HG03025 (cell line): ENCODE results near the gene ANO8.
A peak's percentile ranks its signal among the peaks of the same experiment; 100 is the strongest.
"Not testable (repeated sequence)": the region's sequence is repeated elsewhere in the genome, so short reads cannot be mapped to it uniquely, and the experiment has no call there.

Experiments used
- ATAC-seq: cut with Tn5 transposase; IDR thresholded peaks from one replicate; pipeline ENCODE4 v1.9.1; 2021; ENCODE audit warnings: mild to moderate bottlenecking, moderate library complexity; ENCODE audit not compliant: unreplicated experiment, low FRiP score

ANO8 gene, protein sequence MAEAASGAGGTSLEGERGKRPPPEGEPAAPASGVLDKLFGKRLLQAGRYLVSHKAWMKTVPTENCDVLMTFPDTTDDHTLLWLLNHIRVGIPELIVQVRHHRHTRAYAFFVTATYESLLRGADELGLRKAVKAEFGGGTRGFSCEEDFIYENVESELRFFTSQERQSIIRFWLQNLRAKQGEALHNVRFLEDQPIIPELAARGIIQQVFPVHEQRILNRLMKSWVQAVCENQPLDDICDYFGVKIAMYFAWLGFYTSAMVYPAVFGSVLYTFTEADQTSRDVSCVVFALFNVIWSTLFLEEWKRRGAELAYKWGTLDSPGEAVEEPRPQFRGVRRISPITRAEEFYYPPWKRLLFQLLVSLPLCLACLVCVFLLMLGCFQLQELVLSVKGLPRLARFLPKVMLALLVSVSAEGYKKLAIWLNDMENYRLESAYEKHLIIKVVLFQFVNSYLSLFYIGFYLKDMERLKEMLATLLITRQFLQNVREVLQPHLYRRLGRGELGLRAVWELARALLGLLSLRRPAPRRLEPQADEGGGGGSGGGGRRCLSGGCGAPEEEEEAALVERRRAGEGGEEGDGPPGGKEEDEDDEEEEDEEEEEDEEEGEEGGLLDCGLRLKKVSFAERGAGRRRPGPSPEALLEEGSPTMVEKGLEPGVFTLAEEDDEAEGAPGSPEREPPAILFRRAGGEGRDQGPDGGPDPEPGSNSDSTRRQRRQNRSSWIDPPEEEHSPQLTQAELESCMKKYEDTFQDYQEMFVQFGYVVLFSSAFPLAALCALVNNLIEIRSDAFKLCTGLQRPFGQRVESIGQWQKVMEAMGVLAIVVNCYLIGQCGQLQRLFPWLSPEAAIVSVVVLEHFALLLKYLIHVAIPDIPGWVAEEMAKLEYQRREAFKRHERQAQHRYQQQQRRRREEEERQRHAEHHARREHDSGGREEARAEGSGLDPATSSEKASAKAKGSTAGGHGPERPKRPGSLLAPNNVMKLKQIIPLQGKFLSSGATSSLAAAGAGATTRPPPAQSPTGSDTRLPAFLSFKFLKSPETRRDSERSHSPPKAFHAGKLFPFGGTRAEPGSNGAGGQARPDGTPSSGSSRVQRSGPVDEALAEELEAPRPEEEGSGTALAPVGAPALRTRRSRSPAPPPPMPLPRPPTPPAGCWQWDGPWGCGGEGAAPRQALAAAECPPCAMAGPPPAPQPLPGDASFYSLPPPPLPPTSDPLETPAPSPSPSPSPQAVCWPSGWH

DNA sequence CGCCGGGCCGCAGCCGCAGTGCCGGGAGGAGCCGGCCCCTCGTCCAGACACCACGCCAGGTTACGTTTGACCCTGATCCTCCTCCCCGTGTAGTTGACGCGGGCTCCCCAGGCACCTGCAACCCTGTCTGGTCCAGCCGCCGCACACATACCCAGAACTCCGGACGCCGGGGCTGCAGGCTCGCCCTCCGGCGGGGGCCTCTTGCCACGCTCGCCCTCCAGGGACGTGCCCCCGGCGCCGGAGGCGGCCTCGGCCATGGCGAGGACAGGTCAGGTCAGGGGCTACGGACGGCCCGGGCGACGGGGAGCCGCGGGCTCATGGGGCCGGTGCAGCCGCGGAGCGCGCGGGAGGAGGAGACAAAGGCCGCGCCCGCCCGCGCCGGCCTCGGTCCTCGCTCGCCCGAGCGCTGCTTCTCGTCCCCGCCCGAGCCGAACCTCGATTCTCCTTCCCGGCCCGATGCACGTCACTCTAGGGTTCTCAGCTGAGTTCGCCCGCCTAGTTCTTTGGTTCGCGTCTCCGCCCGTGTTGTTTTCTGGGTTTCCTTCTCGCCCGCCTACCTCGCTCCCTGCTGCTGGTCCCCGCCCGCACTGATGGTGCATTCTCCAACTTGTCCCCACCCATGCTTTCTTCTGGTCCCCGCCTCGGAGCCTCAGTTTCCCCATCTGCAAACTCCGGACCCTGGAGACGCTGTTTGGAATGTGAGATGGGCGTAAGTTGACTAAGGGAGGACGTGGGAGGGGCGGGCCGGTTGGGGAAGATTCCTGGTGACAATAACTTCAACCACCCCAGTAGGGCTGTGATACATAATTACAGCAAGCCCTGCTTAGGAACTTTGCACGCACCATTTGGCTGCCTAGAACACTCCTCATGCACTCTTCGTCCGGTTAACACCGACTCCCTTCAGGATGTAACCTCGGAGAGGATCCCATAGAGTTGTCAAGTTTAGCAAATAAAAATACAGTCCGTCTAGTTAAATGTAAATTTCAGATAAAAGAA, at the start of gene ANO8:
Gene ANO8 (minus strand): TSS at position 442 of the 996 bp plus-strand sequence. CDS start 185 bp downstream, at position 257.
- peak; percentile 38 for ATAC-seq

- ATAC-seq = no peak
Observed at GRCh38 chr19:17380426-17381138, 45.9 kb upstream of the ANO8 start.

- no peak for ATAC-seq
Observed at GRCh38 chr19:17379221-17379631, 44.6 kb upstream of the ANO8 start.

- no peak for ATAC-seq
Observed at GRCh38 chr19:17378271-17378670, 43.6 kb upstream of the ANO8 start.

DNA sequence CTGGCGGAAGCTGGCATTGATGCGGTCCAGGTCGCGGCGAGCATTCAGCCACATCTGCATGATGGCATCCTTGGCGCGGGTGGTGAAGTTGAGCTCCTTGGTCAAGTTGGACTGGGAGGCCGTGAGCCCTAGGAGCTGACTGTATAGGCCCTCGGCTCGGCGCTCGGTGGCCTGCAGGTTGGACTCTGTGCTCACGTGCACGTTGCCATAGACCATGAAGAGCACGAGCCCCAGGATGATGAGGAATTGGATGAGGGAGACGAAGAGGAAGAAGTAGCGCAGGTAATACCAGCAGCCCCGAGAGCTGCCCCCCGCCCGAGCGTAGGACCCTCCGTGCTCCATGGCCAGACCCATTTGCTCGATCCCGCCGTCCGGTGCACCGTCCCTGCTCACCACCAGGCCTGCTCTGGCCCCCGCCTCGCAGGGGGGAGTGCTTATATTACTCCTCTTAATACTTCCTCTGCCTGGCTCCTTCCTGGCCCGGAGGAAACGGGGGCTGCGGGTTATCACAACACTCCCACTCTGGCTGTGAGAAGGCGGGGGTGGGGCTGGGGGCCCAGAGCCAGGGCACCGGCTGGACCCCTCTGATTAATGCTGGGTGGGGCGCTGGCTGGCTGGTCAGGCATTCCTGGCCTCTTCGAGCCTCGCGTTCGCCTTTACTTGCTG, 42.4 kb upstream of the ANO8 start, which contains the start of gene PLVAP:
Gene PLVAP (minus strand): TSS at position 408 of the 666 bp plus-strand sequence. CDS start 54 bp downstream, at position 354.
- no peak for ATAC-seq

GRCh38 chr19:17370026-17370587, 35.5 kb upstream of the ANO8 start:
- ATAC-seq = no peak

DNA sequence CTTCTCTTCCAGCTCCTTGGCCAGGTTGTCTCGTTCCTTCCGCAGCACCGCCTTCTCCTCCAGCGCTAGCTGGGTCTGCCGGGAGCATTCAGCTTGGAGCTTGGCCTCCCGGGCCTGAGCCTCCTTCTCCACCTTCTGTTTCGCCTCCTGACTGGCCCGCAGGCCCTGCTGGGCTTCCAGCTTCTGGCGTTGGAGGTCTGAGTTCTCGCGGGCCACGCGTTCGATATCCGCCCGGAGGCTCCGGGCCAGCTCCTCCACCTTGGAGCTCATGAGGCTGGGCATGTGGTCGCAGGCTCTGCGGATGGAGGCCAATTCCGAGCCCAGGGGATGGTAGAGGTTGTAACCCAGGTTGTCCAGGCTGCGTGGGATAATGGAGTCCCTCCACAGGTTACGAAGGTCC, 30.7 kb upstream of the ANO8 start:
- ATAC-seq = no peak

GRCh38 chr19:17363852-17364605, 29.4 kb upstream of the ANO8 start:
- not testable (repeated sequence) for ATAC-seq

DNA sequence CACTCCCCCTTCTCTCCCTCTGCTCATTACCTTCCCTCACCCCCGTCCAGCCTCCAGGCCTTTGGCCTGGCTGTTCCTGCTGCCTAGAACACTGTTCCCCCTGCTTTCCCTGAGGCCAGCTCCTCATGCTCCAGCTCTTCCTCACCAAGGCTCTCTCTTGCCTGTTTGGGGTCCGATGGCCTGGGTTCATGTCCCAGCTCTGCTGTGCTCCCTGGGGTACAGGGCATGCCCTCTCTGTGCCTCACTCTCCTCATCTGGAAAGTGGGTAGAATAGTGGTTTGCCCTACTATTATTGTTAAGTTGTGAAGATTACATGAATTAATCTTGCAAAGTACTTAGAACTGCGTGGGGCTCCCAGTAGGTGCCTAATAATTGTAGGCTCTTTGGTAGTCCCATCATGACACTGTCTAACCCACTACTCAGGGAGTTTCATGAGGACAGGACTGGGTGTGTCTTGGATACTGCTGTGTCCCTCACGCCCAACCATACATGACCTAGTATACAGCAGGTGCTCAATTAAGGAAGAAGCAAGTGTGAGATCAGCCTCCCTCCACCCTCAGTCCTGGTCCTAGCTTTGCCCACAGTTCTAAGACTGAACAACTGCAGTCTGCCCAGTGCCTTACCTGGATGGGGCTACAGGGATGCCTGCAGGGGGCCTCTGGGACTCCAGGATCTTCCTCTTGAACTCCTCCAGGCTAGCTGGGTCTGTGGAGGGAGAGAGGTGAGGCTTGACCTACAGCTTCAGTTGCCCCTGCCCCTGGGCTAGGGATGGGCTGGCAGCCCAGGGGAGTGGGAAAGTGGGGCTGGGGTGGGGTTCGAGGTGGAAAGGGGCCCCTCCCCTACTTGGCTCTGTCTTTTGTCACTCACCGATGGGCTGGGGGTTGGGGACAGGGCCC, 25.5 kb upstream of the ANO8 start:
- no peak for ATAC-seq

GRCh38 chr19:17358395-17358794, 23.7 kb upstream of the ANO8 start:
- no peak for ATAC-seq

DNA sequence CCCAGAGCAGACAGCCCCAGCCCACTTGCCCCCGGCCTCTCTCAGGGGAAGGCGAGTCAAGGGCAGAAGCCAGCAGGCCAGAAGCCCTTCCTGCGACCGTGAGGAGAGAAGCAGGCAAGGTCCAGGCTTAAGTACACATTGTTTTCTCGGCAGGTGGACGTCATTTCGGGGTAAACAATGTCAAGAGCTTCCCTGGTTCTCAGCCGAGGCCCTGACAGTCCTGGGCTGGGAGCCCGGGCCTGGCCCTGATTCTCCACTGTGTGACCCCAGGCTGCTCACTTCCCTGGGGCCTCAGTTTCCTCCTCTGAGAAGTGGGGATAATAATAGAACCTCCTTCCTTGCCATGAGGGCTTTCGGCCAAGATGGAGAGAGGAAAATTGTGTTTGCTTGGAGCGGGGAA, 23.1 kb upstream of the ANO8 start:
- no peak for ATAC-seq

DNA sequence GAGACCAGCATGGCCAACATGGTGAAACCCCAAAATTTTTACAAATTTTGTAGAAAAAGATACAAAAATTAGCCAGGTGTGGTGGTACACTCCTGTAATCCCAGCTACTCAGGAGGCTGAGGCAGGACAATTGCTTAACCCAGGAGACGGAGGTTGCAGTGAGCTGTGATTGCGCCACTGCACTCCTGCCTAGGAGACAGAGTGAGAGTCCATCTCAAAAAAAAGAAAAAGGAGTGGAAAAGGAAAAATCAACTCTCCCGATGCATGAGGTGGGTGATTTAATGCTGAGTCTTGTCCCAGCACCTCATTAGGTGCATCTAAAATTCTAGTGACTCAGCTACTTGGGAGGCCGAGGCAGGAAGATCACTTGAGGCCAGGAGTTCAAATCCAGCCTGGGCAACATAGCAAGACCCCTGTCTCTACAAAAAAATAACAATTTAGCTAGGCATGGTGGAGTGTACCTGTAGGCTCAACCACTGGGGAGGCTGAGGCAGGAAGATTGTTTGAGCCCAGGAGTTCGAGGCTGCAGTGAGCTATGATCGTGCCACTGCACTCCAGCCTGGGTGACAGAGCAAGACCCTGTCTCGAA, 22.5 kb upstream of the ANO8 start:
- ATAC-seq = no peak

GRCh38 chr19:17353386-17353785, 18.7 kb upstream of the ANO8 start:
- no peak for ATAC-seq

DNA sequence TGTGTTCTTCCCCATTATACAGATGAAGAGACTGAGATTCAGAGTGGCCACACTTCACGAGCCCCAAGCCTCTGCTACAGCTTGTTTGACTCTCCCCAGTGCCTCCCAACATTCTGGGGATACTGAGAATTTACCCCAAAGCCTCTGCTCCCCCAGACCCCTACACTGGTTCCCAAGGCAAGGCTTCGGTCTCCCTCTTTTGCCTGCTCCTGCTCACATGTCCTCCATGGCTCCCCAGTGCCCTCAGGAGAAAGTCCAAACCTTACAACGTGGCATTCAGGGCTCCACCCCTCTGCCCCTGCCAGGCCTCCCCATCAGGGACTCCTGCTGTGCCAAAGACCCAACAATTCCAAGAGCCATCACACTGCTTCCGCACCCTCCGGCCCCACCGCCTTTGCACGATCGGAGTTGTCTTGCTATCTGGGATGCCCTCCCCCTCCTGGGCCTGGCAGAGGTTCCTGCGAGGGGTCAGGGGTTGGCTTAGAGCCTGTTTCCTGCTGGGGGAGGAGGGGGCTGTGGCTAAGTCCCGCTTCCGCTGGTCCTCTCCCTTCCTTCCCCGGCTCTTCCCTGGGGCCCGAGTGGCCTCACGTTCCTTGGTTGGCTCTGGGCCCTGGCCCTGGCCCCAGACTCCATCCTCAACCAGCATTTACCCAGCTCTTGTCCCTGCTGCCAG, 18.1 kb upstream of the ANO8 start:
- no peak for ATAC-seq

GRCh38 chr19:17351815-17352435, 17.3 kb upstream of the ANO8 start:
- no peak for ATAC-seq
